ENCODE measurements around the gene ROR2.

ROR2 gene

DNA sequence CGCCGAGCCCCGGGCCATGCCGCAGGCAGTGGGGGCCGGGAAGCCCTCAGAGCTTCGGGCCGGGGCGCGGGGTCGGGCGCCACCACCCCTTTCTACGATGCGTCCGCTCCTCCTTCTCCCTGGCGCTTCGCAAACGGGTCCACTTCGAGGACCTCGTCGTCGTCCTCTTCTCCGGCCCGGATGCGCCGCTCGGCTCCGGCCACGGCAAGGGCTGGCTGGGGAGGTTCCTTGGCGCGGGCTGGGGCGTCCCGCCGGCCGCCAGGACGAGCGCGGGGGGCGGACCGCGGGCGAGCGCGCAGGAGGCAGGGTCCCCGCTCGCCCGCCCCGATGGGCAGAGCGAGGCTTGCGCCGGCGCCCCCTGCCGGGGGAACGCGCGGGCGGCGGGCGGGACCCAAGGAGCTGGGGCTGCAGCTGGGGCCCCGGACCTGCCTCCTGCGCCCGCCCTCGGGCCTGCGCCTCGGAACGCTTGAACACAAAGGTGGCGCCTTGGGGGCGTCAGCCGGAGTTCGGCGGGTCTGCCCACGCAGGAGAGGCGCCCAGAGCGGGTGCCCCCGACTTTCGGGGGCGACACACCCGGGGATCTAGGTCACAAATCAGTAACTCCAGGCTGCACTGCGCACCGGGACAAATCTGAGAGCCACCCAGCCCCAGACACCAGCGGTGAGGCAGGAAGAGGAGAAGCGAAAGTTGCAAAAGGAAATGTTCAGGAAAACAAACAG lies at the start of gene ROR2:
TSS of gene ROR2 (minus strand) at position 283 of the 719 bp plus-strand sequence.
- Histone ChIP-seq H2AFZ (ENCODE audit: low read length) (no peak within 1 kb of the TSS), H3K9ac (ENCODE audit: low read depth, low read length, poor library complexity, severe bottlenecking) (no peak within 1 kb of the TSS), H3K4me3 (ENCODE audit: low read length, poor library complexity, severe bottlenecking) (no peak within 1 kb of the TSS), H3K27me3 (ENCODE audit: insufficient read depth, low read length, poor library complexity, severe bottlenecking) (no peaks in the 10 kb centered on the region), H3K4me2 (ENCODE audit: low read depth, low read length, poor library complexity, severe bottlenecking) (no peak within 1 kb of the TSS), H3K9me2 (replicated peaks; ENCODE audit: low read depth, low read length) (no peaks in the 10 kb centered on the region), H3F3A (ENCODE audit: low read depth) (no peaks in the 10 kb centered on the region), H3K4me1 (ENCODE audit: insufficient read depth, low read length, poor library complexity, severe bottlenecking) (no peaks in the 10 kb centered on the region), H3K79me2 (ENCODE audit: insufficient read depth, low read length) (no peaks in the 10 kb centered on the region), H4K20me1 (ENCODE audit: insufficient read depth, low read length, poor library complexity, severe bottlenecking) (no peaks in the 10 kb centered on the region), H3K36me3 (ENCODE audit: insufficient read depth, low read length) (no peaks in the 10 kb centered on the region), H3K9me3 (ENCODE audit: insufficient read depth, low read depth, low read length) (no peaks in the 10 kb centered on the region)
- TF ChIP-seq, protein P1, sequence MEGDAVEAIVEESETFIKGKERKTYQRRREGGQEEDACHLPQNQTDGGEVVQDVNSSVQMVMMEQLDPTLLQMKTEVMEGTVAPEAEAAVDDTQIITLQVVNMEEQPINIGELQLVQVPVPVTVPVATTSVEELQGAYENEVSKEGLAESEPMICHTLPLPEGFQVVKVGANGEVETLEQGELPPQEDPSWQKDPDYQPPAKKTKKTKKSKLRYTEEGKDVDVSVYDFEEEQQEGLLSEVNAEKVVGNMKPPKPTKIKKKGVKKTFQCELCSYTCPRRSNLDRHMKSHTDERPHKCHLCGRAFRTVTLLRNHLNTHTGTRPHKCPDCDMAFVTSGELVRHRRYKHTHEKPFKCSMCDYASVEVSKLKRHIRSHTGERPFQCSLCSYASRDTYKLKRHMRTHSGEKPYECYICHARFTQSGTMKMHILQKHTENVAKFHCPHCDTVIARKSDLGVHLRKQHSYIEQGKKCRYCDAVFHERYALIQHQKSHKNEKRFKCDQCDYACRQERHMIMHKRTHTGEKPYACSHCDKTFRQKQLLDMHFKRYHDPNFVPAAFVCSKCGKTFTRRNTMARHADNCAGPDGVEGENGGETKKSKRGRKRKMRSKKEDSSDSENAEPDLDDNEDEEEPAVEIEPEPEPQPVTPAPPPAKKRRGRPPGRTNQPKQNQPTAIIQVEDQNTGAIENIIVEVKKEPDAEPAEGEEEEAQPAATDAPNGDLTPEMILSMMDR (conservative IDR thresholded peaks at IDR 0.05; ENCODE audit: low read length) = no peak
- TF ChIP-seq EZH2phosphoT487 (IDR thresholded peaks at IDR 0.05; ENCODE audit: borderline replicate concordance) = no peak

DNA sequence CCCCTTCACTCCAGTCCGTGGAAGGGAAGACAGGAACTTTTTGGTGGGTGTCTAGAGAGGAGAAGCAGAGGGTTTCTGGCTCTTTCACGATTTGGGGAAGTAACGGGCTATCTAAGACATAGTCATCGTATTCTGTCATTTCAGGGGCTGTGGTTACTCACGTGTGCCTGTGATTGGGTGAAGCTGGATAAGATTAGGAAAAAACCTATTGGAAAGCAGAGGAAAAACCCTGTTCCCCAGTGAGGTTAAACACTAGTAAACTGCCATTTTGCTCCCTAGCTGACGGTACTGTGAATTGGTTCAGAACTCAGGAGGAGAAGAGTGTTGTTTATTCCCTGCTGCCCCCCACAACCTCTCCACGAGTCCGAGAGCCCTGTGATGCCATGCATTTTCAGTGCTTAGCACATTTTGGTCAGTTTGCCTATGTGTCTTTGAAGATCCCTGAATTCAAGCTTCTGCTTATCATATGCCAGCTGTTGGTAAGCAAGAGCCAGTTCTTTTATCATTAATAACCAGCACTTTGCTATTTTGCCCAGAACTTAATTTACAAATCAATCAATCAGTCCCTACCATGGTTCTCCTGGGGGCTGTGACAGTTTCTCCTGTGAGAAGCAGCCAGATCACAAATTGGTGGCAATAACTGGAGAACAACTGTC lies 45.1 kb upstream of the ROR2 start:
- Histone ChIP-seq H3K4me2 (ENCODE audit: low read depth, low read length, poor library complexity, severe bottlenecking) (no peak overlapping the region), H3K9me2 (replicated peaks; ENCODE audit: low read depth, low read length) (no peaks in the 10 kb centered on the region), H3K4me3 (ENCODE audit: low read length, poor library complexity, severe bottlenecking) (no peak overlapping the region), H3F3A (ENCODE audit: low read depth) (no peaks in the 10 kb centered on the region), H3K79me2 (ENCODE audit: insufficient read depth, low read length) (no peaks in the 10 kb centered on the region), H4K20me1 (ENCODE audit: insufficient read depth, low read length, poor library complexity, severe bottlenecking) (no peaks in the 10 kb centered on the region), H3K9me3 (ENCODE audit: insufficient read depth, low read depth, low read length) (no peaks in the 10 kb centered on the region), H2AFZ (ENCODE audit: low read length) (no peak overlapping the region), H3K27me3 (ENCODE audit: insufficient read depth, low read length, poor library complexity, severe bottlenecking) (no peaks in the 10 kb centered on the region), H3K4me1 (ENCODE audit: insufficient read depth, low read length, poor library complexity, severe bottlenecking) (no peaks in the 10 kb centered on the region), H3K36me3 (ENCODE audit: insufficient read depth, low read length) (no peaks in the 10 kb centered on the region), H3K9ac (ENCODE audit: low read depth, low read length, poor library complexity, severe bottlenecking) (no peak overlapping the region)
- TF ChIP-seq, protein P1 (conservative IDR thresholded peaks at IDR 0.05; ENCODE audit: low read length) = no peak
- TF ChIP-seq EZH2phosphoT487 (IDR thresholded peaks at IDR 0.05; ENCODE audit: borderline replicate concordance) = no peak

DNA sequence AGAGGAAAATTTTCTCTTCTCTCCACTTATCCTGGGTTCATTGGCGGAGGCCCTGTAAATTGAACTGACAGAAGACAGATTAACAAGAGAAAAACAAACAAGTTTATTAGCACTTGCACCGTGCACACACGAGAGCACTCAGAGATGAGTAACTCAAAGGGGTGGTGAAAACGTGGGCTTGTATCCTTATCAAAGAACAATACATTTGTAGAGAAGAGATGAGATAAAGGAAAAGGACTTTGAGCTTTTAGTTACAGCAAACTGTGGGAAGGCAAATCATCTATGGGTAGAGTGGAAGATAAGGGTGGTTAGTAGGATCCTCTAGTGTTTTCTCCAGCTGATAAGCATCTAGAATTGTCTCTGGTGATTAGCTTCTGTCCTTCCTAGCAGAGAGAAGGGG lies 44.4 kb upstream of the ROR2 start:
- no peak for TF ChIP-seq EZH2phosphoT487 (IDR thresholded peaks at IDR 0.05; ENCODE audit: borderline replicate concordance)
- TF ChIP-seq, protein P1 (conservative IDR thresholded peaks at IDR 0.05; ENCODE audit: low read length) = no peak
- no peaks in the 10 kb centered on the region for H3K79me2 ChIP-seq (ENCODE audit: insufficient read depth, low read length)
- H3K4me1 ChIP-seq (ENCODE audit: insufficient read depth, low read length, poor library complexity, severe bottlenecking) = no peaks in the 10 kb centered on the region
- no peaks in the 10 kb centered on the region for H4K20me1 ChIP-seq (ENCODE audit: insufficient read depth, low read length, poor library complexity, severe bottlenecking)
- no peaks in the 10 kb centered on the region for H3K36me3 ChIP-seq (ENCODE audit: insufficient read depth, low read length)
- H3K4me3 ChIP-seq (ENCODE audit: low read length, poor library complexity, severe bottlenecking) = no peak overlapping the region
- H2AFZ ChIP-seq (ENCODE audit: low read length) = no peak overlapping the region
- no peaks in the 10 kb centered on the region for H3K9me3 ChIP-seq (ENCODE audit: insufficient read depth, low read depth, low read length)
- no peaks in the 10 kb centered on the region for H3K9me2 ChIP-seq (replicated peaks; ENCODE audit: low read depth, low read length)
- H3F3A ChIP-seq (ENCODE audit: low read depth) = no peaks in the 10 kb centered on the region
- no peak overlapping the region for H3K9ac ChIP-seq (ENCODE audit: low read depth, low read length, poor library complexity, severe bottlenecking)
- no peak overlapping the region for H3K4me2 ChIP-seq (ENCODE audit: low read depth, low read length, poor library complexity, severe bottlenecking)
- H3K27me3 ChIP-seq (ENCODE audit: insufficient read depth, low read length, poor library complexity, severe bottlenecking) = no peaks in the 10 kb centered on the region
